ENCODE results near the gene ZNF148.

- TF ChIP-seq POLR2A (IDR thresholded peaks at IDR 0.05; ENCODE audit: low read length) (no peak), GATA1 (IDR thresholded peaks at IDR 0.05; ENCODE audit: low read depth, low read length) (no peak)
Measured at GRCh38 chr3:125213364-125213755, 161.8 kb downstream of the ZNF148 start.

Measured in erythroblast (primary cell).